HepG2 (cell line): ENCODE measurements around the gene TMCC1. TPM values are rescaled to one million over a fixed set of nuclear protein-coding genes. Genes with fewer than 3 reads are reported as not detected.

Experiments
- KDM1A ChIP-seq: IDR thresholded peaks from 2 replicates; pipeline ENCODE4 v1.6.1; 2016; ENCODE audit warnings: missing compliant biosample characterization
- KLF11 ChIP-seq: IDR thresholded peaks from 2 replicates; pipeline ENCODE4 v1.6.1; 2016; ENCODE audit warnings: missing compliant biosample characterization
- NFE2 ChIP-seq: sonication (generic); formaldehyde crosslinking; IDR thresholded peaks from 2 replicates; pipeline ENCODE4 v1.4.0; 2020; ENCODE audit warnings: missing genetic modification reagents
- NFE2L1 ChIP-seq: sonication (generic); formaldehyde crosslinking; IDR thresholded peaks from 2 replicates; pipeline ENCODE4 v1.4.0; 2020; ENCODE audit warnings: missing genetic modification reagents, mild to moderate bottlenecking, borderline replicate concordance
- SMAD3 ChIP-seq: sonication (generic); formaldehyde crosslinking; IDR thresholded peaks from 2 replicates; pipeline ENCODE4 v1.4.0; 2020; ENCODE audit warnings: missing genetic modification reagents
- TCF7L2 ChIP-seq: IDR thresholded peaks from 2 replicates; pipeline ENCODE4 v1.6.1; 2011; ENCODE audit warnings: mild to moderate bottlenecking, low read depth, low read length, moderate library complexity
- ZBTB21 ChIP-seq: sonication (generic); formaldehyde crosslinking; IDR thresholded peaks from 2 replicates; pipeline ENCODE4 v1.4.0; 2020; ENCODE audit warnings: missing genetic modification reagents
- ZNF549 ChIP-seq: sonication (generic); formaldehyde crosslinking; IDR thresholded peaks from 2 replicates; pipeline ENCODE4 v1.5.0; 2020; ENCODE audit warnings: missing genetic modification reagents
- polyA plus RNA-seq, 8 experiments: library from polyadenylated mRNA; depleted of rRNA in 3 of 8; stranded (reverse) in 7 of 8; unstranded in 1 of 8; fragments of >200 nt; fragmentation: Illumina TruSeq in 4 of 8; extraction: Trizol in 4 of 8; gene quantifications; 2 replicates each; pipeline versions ENCODE4 v1.2.1 to v1.2.3, GENCODE V29; 2011 to 2016; ENCODE audit warnings: low read depth in 4 of 8, missing spikeins in 1 of 8, mixed read lengths in 1 of 8; ENCODE audit not compliant: insufficient read depth in 1 of 8
- total RNA-seq, 5 experiments: library from RNA; depleted of rRNA; stranded (reverse); fragments of >200 nt; fragmentation: Illumina TruSeq; extraction: Trizol; gene quantifications; 2 replicates each; pipeline ENCODE4 v1.2.3, GENCODE V29; 2016; ENCODE audit warnings: low read depth in 1 of 5
- TF ChIP-seq, protein P1 (sequence below): sonication (generic); formaldehyde crosslinking; IDR thresholded peaks from 2 replicates; pipeline ENCODE4 v1.5.0; 2020; ENCODE audit warnings: mild to moderate bottlenecking, missing genetic modification reagents, borderline replicate concordance
- TF ChIP-seq, protein P2 (sequence below): sonication (generic); formaldehyde crosslinking; IDR thresholded peaks from 2 replicates; pipeline ENCODE4 v1.5.1; 2020; ENCODE audit warnings: mild to moderate bottlenecking, missing genetic modification reagents
- TF ChIP-seq, protein P3 (sequence below): sonication (generic); formaldehyde crosslinking; conservative IDR thresholded peaks from 2 replicates; pipeline ENCODE4 v1.4.0; 2020; ENCODE audit warnings: missing genetic modification reagents
- TF ChIP-seq, protein P4 (sequence below): sonication (generic); formaldehyde crosslinking; IDR thresholded peaks from 2 replicates; pipeline ENCODE4 v1.5.0; 2020; ENCODE audit warnings: mild to moderate bottlenecking, missing genetic modification reagents

Gene TMCC1
- total and polyA plus RNA-seq, 2 of the 13 experiments (the other 11 are each of a cell fraction or from before 2014, with no cell fraction given) = 12.1 to 264 TPM

DNA sequence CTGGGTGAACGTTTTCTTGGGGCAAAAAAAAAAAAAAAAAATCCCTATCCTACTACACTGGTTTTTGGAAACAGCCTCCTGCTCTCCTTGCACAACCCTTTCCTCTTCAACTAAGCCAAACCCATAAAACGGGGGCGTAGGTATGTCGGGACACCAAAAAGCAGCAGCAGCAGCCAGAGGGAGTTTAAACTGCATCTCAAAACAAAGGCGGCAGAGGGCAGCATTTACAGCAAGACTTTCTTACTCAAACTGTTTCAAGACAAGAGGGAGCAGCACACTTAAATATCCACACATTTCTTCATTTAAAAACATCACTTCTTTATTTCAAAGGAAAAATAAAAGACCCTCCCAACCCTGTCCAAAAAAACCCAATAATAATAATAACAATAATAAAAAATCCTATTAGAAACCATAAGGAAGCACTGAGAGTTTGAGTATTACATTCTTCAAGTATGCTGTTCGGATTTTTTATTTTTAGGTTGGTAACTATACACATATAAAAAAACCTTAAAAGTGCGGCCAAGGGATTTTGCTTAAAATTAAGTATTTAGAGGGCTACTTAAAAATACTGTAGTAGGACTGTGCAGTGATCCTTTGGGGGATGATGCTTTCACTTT lies 243.1 kb downstream of the TMCC1 start (continued):
- TF ChIP-seq, protein P1, sequence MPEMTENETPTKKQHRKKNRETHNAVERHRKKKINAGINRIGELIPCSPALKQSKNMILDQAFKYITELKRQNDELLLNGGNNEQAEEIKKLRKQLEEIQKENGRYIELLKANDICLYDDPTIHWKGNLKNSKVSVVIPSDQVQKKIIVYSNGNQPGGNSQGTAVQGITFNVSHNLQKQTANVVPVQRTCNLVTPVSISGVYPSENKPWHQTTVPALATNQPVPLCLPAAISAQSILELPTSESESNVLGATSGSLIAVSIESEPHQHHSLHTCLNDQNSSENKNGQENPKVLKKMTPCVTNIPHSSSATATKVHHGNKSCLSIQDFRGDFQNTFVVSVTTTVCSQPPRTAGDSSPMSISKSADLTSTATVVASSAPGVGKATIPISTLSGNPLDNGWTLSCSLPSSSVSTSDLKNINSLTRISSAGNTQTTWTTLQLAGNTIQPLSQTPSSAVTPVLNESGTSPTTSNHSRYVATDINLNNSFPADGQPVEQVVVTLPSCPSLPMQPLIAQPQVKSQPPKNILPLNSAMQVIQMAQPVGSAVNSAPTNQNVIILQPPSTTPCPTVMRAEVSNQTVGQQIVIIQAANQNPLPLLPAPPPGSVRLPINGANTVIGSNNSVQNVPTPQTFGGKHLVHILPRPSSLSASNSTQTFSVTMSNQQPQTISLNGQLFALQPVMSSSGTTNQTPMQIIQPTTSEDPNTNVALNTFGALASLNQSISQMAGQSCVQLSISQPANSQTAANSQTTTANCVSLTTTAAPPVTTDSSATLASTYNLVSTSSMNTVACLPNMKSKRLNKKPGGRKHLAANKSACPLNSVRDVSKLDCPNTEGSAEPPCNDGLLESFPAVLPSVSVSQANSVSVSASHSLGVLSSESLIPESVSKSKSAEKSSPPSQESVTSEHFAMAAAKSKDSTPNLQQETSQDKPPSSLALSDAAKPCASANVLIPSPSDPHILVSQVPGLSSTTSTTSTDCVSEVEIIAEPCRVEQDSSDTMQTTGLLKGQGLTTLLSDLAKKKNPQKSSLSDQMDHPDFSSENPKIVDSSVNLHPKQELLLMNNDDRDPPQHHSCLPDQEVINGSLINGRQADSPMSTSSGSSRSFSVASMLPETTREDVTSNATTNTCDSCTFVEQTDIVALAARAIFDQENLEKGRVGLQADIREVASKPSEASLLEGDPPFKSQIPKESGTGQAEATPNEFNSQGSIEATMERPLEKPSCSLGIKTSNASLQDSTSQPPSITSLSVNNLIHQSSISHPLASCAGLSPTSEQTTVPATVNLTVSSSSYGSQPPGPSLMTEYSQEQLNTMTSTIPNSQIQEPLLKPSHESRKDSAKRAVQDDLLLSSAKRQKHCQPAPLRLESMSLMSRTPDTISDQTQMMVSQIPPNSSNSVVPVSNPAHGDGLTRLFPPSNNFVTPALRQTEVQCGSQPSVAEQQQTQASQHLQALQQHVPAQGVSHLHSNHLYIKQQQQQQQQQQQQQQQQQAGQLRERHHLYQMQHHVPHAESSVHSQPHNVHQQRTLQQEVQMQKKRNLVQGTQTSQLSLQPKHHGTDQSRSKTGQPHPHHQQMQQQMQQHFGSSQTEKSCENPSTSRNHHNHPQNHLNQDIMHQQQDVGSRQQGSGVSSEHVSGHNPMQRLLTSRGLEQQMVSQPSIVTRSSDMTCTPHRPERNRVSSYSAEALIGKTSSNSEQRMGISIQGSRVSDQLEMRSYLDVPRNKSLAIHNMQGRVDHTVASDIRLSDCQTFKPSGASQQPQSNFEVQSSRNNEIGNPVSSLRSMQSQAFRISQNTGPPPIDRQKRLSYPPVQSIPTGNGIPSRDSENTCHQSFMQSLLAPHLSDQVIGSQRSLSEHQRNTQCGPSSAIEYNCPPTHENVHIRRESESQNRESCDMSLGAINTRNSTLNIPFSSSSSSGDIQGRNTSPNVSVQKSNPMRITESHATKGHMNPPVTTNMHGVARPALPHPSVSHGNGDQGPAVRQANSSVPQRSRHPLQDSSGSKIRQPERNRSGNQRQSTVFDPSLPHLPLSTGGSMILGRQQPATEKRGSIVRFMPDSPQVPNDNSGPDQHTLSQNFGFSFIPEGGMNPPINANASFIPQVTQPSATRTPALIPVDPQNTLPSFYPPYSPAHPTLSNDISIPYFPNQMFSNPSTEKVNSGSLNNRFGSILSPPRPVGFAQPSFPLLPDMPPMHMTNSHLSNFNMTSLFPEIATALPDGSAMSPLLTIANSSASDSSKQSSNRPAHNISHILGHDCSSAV = no peak
- TF ChIP-seq NFE2 (CRISPR knock-in tag) (no peak), TCF7L2 (no peak), SMAD3 (CRISPR knock-in tag) (no peak), KDM1A (CRISPR knock-in tag) (no peak), KLF11 (CRISPR knock-in tag) (no peak), ZBTB21 (no peak), NFE2L1 (CRISPR knock-in tag) (no peak), ZNF549 (CRISPR knock-in tag) (no peak)
- TF ChIP-seq, protein P2, sequence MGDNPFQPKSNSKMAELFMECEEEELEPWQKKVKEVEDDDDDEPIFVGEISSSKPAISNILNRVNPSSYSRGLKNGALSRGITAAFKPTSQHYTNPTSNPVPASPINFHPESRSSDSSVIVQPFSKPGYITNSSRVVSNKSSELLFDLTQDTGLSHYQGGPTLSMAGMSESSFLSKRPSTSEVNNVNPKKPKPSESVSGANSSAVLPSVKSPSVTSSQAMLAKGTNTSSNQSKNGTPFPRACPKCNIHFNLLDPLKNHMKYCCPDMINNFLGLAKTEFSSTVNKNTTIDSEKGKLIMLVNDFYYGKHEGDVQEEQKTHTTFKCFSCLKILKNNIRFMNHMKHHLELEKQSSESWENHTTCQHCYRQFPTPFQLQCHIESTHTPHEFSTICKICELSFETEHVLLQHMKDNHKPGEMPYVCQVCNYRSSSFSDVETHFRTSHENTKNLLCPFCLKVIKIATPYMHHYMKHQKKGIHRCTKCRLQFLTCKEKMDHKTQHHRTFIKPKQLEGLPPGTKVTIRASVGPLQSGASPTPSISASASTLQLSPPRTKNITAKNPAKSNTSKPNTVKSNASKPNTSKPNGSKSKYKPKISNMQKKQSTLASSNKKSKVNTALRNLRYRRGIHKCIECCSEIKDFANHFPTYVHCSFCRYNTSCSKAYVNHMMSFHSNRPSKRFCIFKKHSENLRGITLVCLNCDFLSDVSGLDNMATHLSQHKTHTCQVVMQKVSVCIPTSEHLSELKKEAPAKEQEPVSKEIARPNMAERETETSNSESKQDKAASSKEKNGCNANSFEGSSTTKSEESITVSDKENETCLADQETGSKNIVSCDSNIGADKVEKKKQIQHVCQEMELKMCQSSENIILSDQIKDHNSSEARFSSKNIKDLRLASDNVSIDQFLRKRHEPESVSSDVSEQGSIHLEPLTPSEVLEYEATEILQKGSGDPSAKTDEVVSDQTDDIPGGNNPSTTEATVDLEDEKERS = no peak
- TF ChIP-seq, protein P3, sequence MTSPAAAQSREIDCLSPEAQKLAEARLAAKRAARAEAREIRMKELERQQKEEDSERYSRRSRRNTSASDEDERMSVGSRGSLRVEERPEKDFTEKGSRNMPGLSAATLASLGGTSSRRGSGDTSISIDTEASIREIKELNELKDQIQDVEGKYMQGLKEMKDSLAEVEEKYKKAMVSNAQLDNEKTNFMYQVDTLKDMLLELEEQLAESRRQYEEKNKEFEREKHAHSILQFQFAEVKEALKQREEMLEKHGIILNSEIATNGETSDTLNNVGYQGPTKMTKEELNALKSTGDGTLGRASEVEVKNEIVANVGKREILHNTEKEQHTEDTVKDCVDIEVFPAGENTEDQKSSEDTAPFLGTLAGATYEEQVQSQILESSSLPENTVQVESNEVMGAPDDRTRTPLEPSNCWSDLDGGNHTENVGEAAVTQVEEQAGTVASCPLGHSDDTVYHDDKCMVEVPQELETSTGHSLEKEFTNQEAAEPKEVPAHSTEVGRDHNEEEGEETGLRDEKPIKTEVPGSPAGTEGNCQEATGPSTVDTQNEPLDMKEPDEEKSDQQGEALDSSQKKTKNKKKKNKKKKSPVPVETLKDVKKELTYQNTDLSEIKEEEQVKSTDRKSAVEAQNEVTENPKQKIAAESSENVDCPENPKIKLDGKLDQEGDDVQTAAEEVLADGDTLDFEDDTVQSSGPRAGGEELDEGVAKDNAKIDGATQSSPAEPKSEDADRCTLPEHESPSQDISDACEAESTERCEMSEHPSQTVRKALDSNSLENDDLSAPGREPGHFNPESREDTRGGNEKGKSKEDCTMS (CRISPR knock-in tag) = no peak
- TF ChIP-seq, protein P4, sequence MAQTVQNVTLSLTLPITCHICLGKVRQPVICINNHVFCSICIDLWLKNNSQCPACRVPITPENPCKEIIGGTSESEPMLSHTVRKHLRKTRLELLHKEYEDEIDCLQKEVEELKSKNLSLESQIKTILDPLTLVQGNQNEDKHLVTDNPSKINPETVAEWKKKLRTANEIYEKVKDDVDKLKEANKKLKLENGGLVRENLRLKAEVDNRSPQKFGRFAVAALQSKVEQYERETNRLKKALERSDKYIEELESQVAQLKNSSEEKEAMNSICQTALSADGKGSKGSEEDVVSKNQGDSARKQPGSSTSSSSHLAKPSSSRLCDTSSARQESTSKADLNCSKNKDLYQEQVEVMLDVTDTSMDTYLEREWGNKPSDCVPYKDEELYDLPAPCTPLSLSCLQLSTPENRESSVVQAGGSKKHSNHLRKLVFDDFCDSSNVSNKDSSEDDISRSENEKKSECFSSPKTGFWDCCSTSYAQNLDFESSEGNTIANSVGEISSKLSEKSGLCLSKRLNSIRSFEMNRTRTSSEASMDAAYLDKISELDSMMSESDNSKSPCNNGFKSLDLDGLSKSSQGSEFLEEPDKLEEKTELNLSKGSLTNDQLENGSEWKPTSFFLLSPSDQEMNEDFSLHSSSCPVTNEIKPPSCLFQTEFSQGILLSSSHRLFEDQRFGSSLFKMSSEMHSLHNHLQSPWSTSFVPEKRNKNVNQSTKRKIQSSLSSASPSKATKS (CRISPR knock-in tag) = no peak
